Endothelial cell of umbilical vein (primary cell): ENCODE measurements around the gene CMTM4. TPM values are rescaled to one million over a fixed set of nuclear protein-coding genes. Genes with fewer than 3 reads are reported as not detected.

Source experiments
- BruUV-seq: library from RNA; stranded (reverse); fragments of 400-500 nt; replicated peaks from 2 replicates; lab custom pipeline; 2021; lab: Mats Ljungman, UMichigan
- CTCF ChIA-PET: fragments of 300-600, 350-600 bp; sonication (Branson Sonifier 250); formaldehyde crosslinking; loops from one replicate; lab custom pipeline; 2021; ENCODE audit warnings: antibody characterized with exemption, inconsistent platforms; lab: Charles Lee
- POLR2A ChIA-PET: fragments of 300-600, 350-600 bp; sonication (Branson Sonifier 250); formaldehyde crosslinking; loops from one replicate; lab custom pipeline; 2021; ENCODE audit warnings: antibody characterized with exemption, inconsistent platforms; lab: Charles Lee
- DNase-seq: peaks from one replicate; pipeline ENCODE4 v3.0.0-alpha.2; 2011; ENCODE audit warnings: low read depth, low spot score
- FAIRE-seq: peaks from 2 replicates; lab custom pipeline; 2011; peaks lifted over from hg19 to GRCh38; lab: Jason Lieb, UNC
- H2AFZ ChIP-seq: 2 replicates; pipeline ENCODE4 v1.6.0; 2012; ENCODE audit warnings: low read depth, low read length, control low read depth, inconsistent platforms
- H3K27ac ChIP-seq: 2 replicates; pipeline ENCODE4 v1.5.1; 2011; ENCODE audit warnings: low read depth, mild to moderate bottlenecking, control low read depth, low read length, moderate library complexity; ENCODE audit not compliant: insufficient read depth
- H3K27me3 ChIP-seq, 2 experiments: 2 replicates each; pipeline versions ENCODE4 v1.6.0 to v1.6.1; 2011; ENCODE audit warnings: low read length in 2 of 2, mixed read lengths in 1 of 2; ENCODE audit not compliant: control insufficient read depth in 2 of 2, insufficient read depth in 2 of 2
- H3K36me3 ChIP-seq, 2 experiments: 2 replicates in 1 of 2; 3 replicates in 1 of 2; pipeline ENCODE4 v1.5.1; 2011; ENCODE audit warnings: low read length in 2 of 2, mild to moderate bottlenecking in 1 of 2, moderate library complexity in 1 of 2; ENCODE audit not compliant: control insufficient read depth in 2 of 2, insufficient read depth in 2 of 2; ENCODE audit errors: extremely low read depth in 1 of 2
- H3K4me1 ChIP-seq: 3 replicates; pipeline ENCODE4 v1.5.1; 2011; ENCODE audit warnings: mild to moderate bottlenecking, low read length; ENCODE audit not compliant: control insufficient read depth, insufficient read depth; ENCODE audit errors: extremely low read depth
- H3K4me2 ChIP-seq: 2 replicates; pipeline ENCODE4 v1.6.1; 2011; ENCODE audit warnings: low read length, control low read depth, mixed read lengths; ENCODE audit not compliant: insufficient read depth
- H3K4me3 ChIP-seq, 3 experiments: fragments of 200-600 bp in 1 of 3; sonication (generic), shearing (Covaris generic) in 1 of 3; replicated peaks in 1 of 3; 2 replicates each; pipeline ENCODE4 v1.5.1; 2011 to 2016; ENCODE audit warnings: control low read depth in 3 of 3, low read length in 3 of 3, mild to moderate bottlenecking in 2 of 3, inconsistent platforms in 1 of 3, low read depth in 1 of 3, moderate library complexity in 1 of 3; ENCODE audit not compliant: insufficient read depth in 1 of 3
- H3K79me2 ChIP-seq: 2 replicates; pipeline ENCODE4 v1.6.0; 2012; ENCODE audit warnings: low read length, inconsistent platforms; ENCODE audit not compliant: control insufficient read depth, insufficient read depth
- H3K9ac ChIP-seq: replicated peaks from 2 replicates; pipeline ENCODE3; 2011; ENCODE audit warnings: low read length, control low read depth; ENCODE audit not compliant: insufficient read depth; ENCODE audit errors: extremely low read depth
- H3K9me1 ChIP-seq: replicated peaks from 3 replicates; pipeline ENCODE4 v1.6.0; 2011; ENCODE audit warnings: mild to moderate bottlenecking, low read length; ENCODE audit not compliant: control insufficient read depth, insufficient read depth; ENCODE audit errors: extremely low read depth
- H3K9me3 ChIP-seq: replicated peaks from 2 replicates; pipeline ENCODE4 v1.5.1; 2012; ENCODE audit warnings: low read length, inconsistent platforms; ENCODE audit not compliant: control insufficient read depth, insufficient read depth
- H4K20me1 ChIP-seq: replicated peaks from 2 replicates; pipeline ENCODE3; 2011; ENCODE audit warnings: mild to moderate bottlenecking, low read length; ENCODE audit not compliant: control insufficient read depth, insufficient read depth; ENCODE audit errors: extremely low read depth
- EZH2 ChIP-seq: IDR thresholded peaks from 2 replicates; pipeline ENCODE4 v1.6.1; 2012; ENCODE audit warnings: borderline replicate concordance, low read depth, mild to moderate bottlenecking, moderate library complexity, low read length, inconsistent platforms; ENCODE audit not compliant: severe bottlenecking
- FOS ChIP-seq: IDR thresholded peaks from 2 replicates; pipeline ENCODE4 v1.6.1; 2011; ENCODE audit warnings: mild to moderate bottlenecking, low read length, moderate library complexity, borderline replicate concordance; ENCODE audit not compliant: insufficient read depth
- GATA2 ChIP-seq: IDR thresholded peaks from 2 replicates; pipeline ENCODE4 v1.7.0; 2011; ENCODE audit warnings: low read depth, mild to moderate bottlenecking, moderate library complexity, mixed read lengths, low read length; ENCODE audit not compliant: insufficient read length, insufficient read depth
- JUN ChIP-seq: IDR thresholded peaks from 2 replicates; pipeline ENCODE4 v1.6.1; 2011; ENCODE audit warnings: borderline replicate concordance, low read depth; ENCODE audit not compliant: insufficient read length, insufficient read depth
- MYC ChIP-seq: IDR thresholded peaks from one replicate; pipeline ENCODE4 v1.6.1; 2011; ENCODE audit warnings: mild to moderate bottlenecking, low read depth, low read length
- POLR2A ChIP-seq: IDR thresholded peaks from 2 replicates; pipeline ENCODE4 v1.6.1; 2012; ENCODE audit warnings: low read depth, mild to moderate bottlenecking, control low read depth, low read length
- POLR2AphosphoS5 ChIP-seq: IDR thresholded peaks from 2 replicates; pipeline ENCODE4 v1.6.1; 2012; ENCODE audit warnings: low read depth, mild to moderate bottlenecking, control low read depth, low read length, moderate library complexity; ENCODE audit not compliant: insufficient read depth
- dilution Hi-C: fragments of 300-500 bp; cut with MboI; formaldehyde crosslinking; loops from one replicate; pipeline ENCODE4 v1.15.0; 2019; ENCODE audit warnings: low sequenced_read_pairs; ENCODE audit not compliant: extremely low pct_ligation_motif_present
- intact Hi-C: fragments of 100-400 bp; cut with micrococcal nuclease; formaldehyde crosslinking; loops from one replicate; pipeline ENCODE4 v1.10.0; 2022
- polyA plus RNA-seq, 4 experiments: library from polyadenylated mRNA; depleted of rRNA in 3 of 4; stranded (reverse) in 3 of 4; unstranded in 1 of 4; fragments of >200 nt; gene quantifications; 2 replicates each; pipeline versions ENCODE4 v1.2.1 to v1.2.3, GENCODE V29; 2011 to 2012; ENCODE audit warnings: missing spikeins in 1 of 4
- total RNA-seq: library from RNA; stranded (reverse); gene quantifications from 2 replicates; pipeline ENCODE4 v1.2.3, GENCODE V29; 2021
- TF ChIP-seq, protein P1 (sequence below), 2 donors: IDR thresholded peaks; 1 replicate in 1 of 2; 2 replicates in 1 of 2; pipeline ENCODE4 v1.5.1; 2011; ENCODE audit warnings: low read length in 2 of 2, mild to moderate bottlenecking in 2 of 2, moderate library complexity in 2 of 2, control low read depth in 1 of 2, inconsistent platforms in 1 of 2, low read depth in 1 of 2; ENCODE audit not compliant: insufficient read depth in 1 of 2; ENCODE audit errors: extremely low read depth in 1 of 2
- TF ChIP-seq, protein P2 (sequence below): IDR thresholded peaks from 2 replicates; pipeline ENCODE4 v1.6.1; 2011; ENCODE audit not compliant: insufficient read depth, insufficient read length

Gene CMTM4
- total and polyA plus RNA-seq, 2 donors (not counting 3 experiments of a cell fraction or from before 2014, with no cell fraction given): 9.0 to 10.7 TPM

DNA sequence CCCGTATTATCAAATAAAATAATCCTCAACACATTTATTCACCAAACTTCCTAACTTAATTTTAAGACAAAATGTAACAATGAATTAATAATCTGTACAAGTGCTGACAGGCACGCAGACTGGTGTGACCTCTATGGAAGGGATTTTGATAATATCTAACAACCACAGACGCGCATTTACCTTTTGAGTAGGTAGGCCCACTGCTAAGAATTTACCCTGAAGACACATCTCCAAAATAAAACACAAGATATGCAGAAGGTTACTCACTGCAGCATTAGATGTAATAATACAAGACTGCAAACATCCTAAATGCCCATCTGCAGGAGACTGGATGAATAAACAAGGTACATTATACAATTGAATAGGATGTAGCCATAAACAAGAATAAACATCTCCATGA, 22.7 kb upstream of the CMTM4 start:
- no peak for DNase-seq
- H3K36me3 ChIP-seq: peaks cover 6 to 14% of the 10 kb centered on the region in 2 experiments
- no peak overlapping the region for H2AFZ ChIP-seq
- H3K9ac ChIP-seq: no peak overlapping the region
- dilution Hi-C loops: no loop called here
- peaks cover 2% of the 10 kb centered on the region for H4K20me1 ChIP-seq
- CTCF ChIA-PET: no interaction called here
- no peak overlapping the region for H3K4me3 ChIP-seq
- intact Hi-C loops: no loop called here
- FAIRE-seq: no peak
- no peaks in the 10 kb centered on the region for H3K4me1 ChIP-seq
- POLR2A ChIA-PET: no interaction called here
- no peaks in the 10 kb centered on the region for H3K27me3 ChIP-seq
- BruUV-seq: no TSS peak
- H3K79me2 ChIP-seq: no peaks in the 10 kb centered on the region
- H3K9me1 ChIP-seq: no peaks in the 10 kb centered on the region
- TF ChIP-seq EZH2 (no peak), GATA2 (no peak), JUN (no peak), POLR2AphosphoS5 (no peak), MYC (no peak), FOS (no peak), POLR2A (no peak)
- TF ChIP-seq, protein P1, sequence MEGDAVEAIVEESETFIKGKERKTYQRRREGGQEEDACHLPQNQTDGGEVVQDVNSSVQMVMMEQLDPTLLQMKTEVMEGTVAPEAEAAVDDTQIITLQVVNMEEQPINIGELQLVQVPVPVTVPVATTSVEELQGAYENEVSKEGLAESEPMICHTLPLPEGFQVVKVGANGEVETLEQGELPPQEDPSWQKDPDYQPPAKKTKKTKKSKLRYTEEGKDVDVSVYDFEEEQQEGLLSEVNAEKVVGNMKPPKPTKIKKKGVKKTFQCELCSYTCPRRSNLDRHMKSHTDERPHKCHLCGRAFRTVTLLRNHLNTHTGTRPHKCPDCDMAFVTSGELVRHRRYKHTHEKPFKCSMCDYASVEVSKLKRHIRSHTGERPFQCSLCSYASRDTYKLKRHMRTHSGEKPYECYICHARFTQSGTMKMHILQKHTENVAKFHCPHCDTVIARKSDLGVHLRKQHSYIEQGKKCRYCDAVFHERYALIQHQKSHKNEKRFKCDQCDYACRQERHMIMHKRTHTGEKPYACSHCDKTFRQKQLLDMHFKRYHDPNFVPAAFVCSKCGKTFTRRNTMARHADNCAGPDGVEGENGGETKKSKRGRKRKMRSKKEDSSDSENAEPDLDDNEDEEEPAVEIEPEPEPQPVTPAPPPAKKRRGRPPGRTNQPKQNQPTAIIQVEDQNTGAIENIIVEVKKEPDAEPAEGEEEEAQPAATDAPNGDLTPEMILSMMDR (IDR thresholded peaks at IDR 0.05; ENCODE audit: extremely low read depth in 1 of 2, insufficient read depth in 1 of 2, low read depth in 1 of 2, low read length in 2 of 2): no peak
- TF ChIP-seq, protein P2, sequence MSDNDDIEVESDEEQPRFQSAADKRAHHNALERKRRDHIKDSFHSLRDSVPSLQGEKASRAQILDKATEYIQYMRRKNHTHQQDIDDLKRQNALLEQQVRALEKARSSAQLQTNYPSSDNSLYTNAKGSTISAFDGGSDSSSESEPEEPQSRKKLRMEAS: no peak
- H3K4me2 ChIP-seq: no peak overlapping the region
- H3K27ac ChIP-seq: no peak overlapping the region
- no peaks in the 10 kb centered on the region for H3K9me3 ChIP-seq
